Spleen (tissue), 11 donors: Measurements from ENCODE around the gene MNS1. TPM values are rescaled to one million over a fixed set of nuclear protein-coding genes. Genes with fewer than 3 reads are reported as not detected.
"Not testable (repeated sequence)": the region's sequence is repeated elsewhere in the genome, so short reads cannot be mapped to it uniquely, and the experiment has no call there.

ENCODE experiments used
- DNase-seq: peaks from one replicate; pipeline ENCODE4 v3.0.0-alpha.2; 2020
- H3K27ac ChIP-seq, 8 donors: fragments of 200-600 bp; sonication (generic) in 7 of 8; 1 replicate in 4 of 8; 2 replicates in 4 of 8; pipeline versions ENCODE4 v1.5.0 to v1.8.0; 2016 to 2021; ENCODE audit warnings: inconsistent platforms in 4 of 8, mild to moderate bottlenecking in 4 of 8, moderate library complexity in 1 of 8
- H3K27me3 ChIP-seq, 7 donors: fragments of 200-600 bp; sonication (generic) in 6 of 7; replicated peaks in 1 of 7; 1 replicate in 4 of 7; 2 replicates in 3 of 7; pipeline versions ENCODE4 v1.5.0 to v1.8.0; 2016 to 2021; ENCODE audit warnings: inconsistent platforms in 3 of 7, mild to moderate bottlenecking in 1 of 7
- H3K36me3 ChIP-seq, 6 donors: fragments of 200-600 bp; sonication (generic) in 5 of 6; 1 replicate in 4 of 6; 2 replicates in 2 of 6; pipeline versions ENCODE4 v1.5.0 to v1.8.0; 2016 to 2021; ENCODE audit warnings: inconsistent platforms in 2 of 6
- H3K4me1 ChIP-seq, 6 donors: fragments of 200-600 bp; sonication (generic) in 5 of 6; 1 replicate in 3 of 6; 2 replicates in 3 of 6; pipeline versions ENCODE4 v1.5.0 to v1.8.0; 2016 to 2021; ENCODE audit warnings: inconsistent platforms in 3 of 6
- H3K4me3 ChIP-seq, 8 donors: fragments of 200-600 bp; sonication (generic) in 7 of 8; 1 replicate in 4 of 8; 2 replicates in 4 of 8; pipeline versions ENCODE4 v1.5.0 to v1.8.0; 2016 to 2021; ENCODE audit warnings: inconsistent platforms in 4 of 8, mild to moderate bottlenecking in 4 of 8, moderate library complexity in 2 of 8
- H3K9me3 ChIP-seq, 8 donors: fragments of 200-600 bp; sonication (generic) in 7 of 8; 1 replicate in 4 of 8; 2 replicates in 4 of 8; pipeline versions ENCODE4 v1.5.0 to v1.8.0; 2016 to 2021; ENCODE audit warnings: inconsistent platforms in 4 of 8
- CTCF ChIP-seq, 11 experiments: fragments of 200-600 bp in 7 of 11; fragments of 450-650 bp in 4 of 11; sonication (generic) in 4 of 11; IDR thresholded peaks in 8 of 11; conservative IDR thresholded peaks in 3 of 11; 1 replicate in 7 of 11; 2 replicates in 4 of 11; pipeline versions ENCODE4 v1.4.0 to v1.8.0; 2016 to 2021; ENCODE audit warnings: antibody characterized with exemption in 11 of 11, inconsistent platforms in 4 of 11, mild to moderate bottlenecking in 1 of 11
- POLR2A ChIP-seq, 3 donors: fragments of 450-650 bp; IDR thresholded peaks; one replicate each; pipeline ENCODE4 v1.5.1; 2017; ENCODE audit warnings: antibody characterized with exemption in 3 of 3, mild to moderate bottlenecking in 1 of 3
- POLR2AphosphoS5 ChIP-seq, 3 donors: sonication (generic); formaldehyde crosslinking; IDR thresholded peaks; one replicate each; pipeline ENCODE4 v1.5.1; 2017; ENCODE audit warnings: antibody characterized with exemption in 3 of 3
- WGBS, 5 donors: extraction: QIAGEN DNeasy Blood & Tissue Kit in 3 of 5; methylation state at CpG; one replicate each; pipeline versions ENCODE4 v1.1.5 to v1.1.7; 2013 to 2018; 5-methylcytosine and 5-hydroxymethylcytosine counted together
- intact Hi-C: fragments of 100-400 bp; cut with DNase I; formaldehyde crosslinking; loops from one replicate; pipeline ENCODE4 v1.15.0; 2023; ENCODE audit warnings: low total_unique reads
- polyA plus RNA-seq, 3 donors: library from polyadenylated mRNA; stranded (reverse); fragments of 200-250 nt; gene quantifications; one replicate each; pipeline ENCODE4 v1.2.1, GENCODE V29; 2013
- total RNA-seq, 7 donors: library from RNA; depleted of rRNA in 3 of 7; stranded (reverse); fragments of >200 nt in 3 of 7; fragmentation: NEBNext Ultra II Directional in 4 of 7; extraction: Animal tissue kit (Norgen Biotek cat#: 25700) in 4 of 7; gene quantifications; one replicate each; pipeline versions ENCODE4 v1.1.0 to v1.2.1, GENCODE V29; 2016 to 2021
- donor health status: healthy with polysubstance abuse.
- donor health status: DM: no; HTN: no; CAD: no; lungs with moderate emphysema.
- donor health status: DM: no; HTN: no; CAD: no.
- donor health status: Bipolar disorder and iron deficiency.
- donor health status: healthy.
- donor health status: DM: no; HTN: no; CAD: no.
- donor health status: DM: yes; HTN: yes; CAD: no.

Gene MNS1
- total and polyA plus RNA-seq, 10 donors = 0.56 to 2.0 (median 0.98) TPM; not detected in 1

GRCh38 chr15:56428821-56429458, 36.0 kb downstream of the MNS1 start:
- TF ChIP-seq POLR2A (IDR thresholded peaks at IDR 0.05) (no peak), CTCF (IDR thresholded peaks at IDR 0.05 in 8 of 11, conservative IDR thresholded peaks at IDR 0.05 in 3 of 11) (peak in 8 of 11 experiments; percentile 22 to 49 (median 40))
- Histone ChIP-seq H3K4me3 (no peak overlapping the region), H3K4me1 (no peaks in the 10 kb centered on the region), H3K9me3 (peaks cover 0 to 18% (median 10%) of the 10 kb centered on the region in 8 donors), H3K27ac (no peak overlapping the region), H3K27me3 (no peaks in the 10 kb centered on the region), H3K36me3 (peaks cover 0 to 6% (median 0%) of the 10 kb centered on the region in 6 donors)
- intact Hi-C loops = loop anchor here (10.0 kb wide), 1 partner anchor 784 kb away; no protein-coding TSS in a partner anchor
- no peak for DNase-seq
- WGBS, 5 donors = 24 to 38% (median 29%) methylated on average over 2 of the region's 2 CpGs

- no peak overlapping the region for H3K4me3 ChIP-seq
- H3K27ac ChIP-seq = no peak overlapping the region
- no peaks in the 10 kb centered on the region for H3K27me3 ChIP-seq
- no peaks in the 10 kb centered on the region for H3K4me1 ChIP-seq
- TF ChIP-seq POLR2AphosphoS5 (IDR thresholded peaks at IDR 0.05) (no peak), CTCF (IDR thresholded peaks at IDR 0.05 in 8 of 11, conservative IDR thresholded peaks at IDR 0.05 in 3 of 11) (no peak), POLR2A (IDR thresholded peaks at IDR 0.05) (no peak)
- peaks cover 0 to 18% (median 10%) of the 10 kb centered on the region in 8 donors for H3K9me3 ChIP-seq
- H3K36me3 ChIP-seq = peaks cover 0 to 6% (median 0%) of the 10 kb centered on the region in 6 donors
- 90 to 100% (median 97%) methylated on average over 1 of the region's 1 CpG for WGBS, 5 donors
- no peak for DNase-seq
- intact Hi-C loops = loop anchor here (10.0 kb wide), 1 partner anchor 781 kb away; no protein-coding TSS in a partner anchor
Measured at GRCh38 chr15:56425976-56426375, 39.0 kb downstream of the MNS1 start.

GRCh38 chr15:56425276-56425675, 39.7 kb downstream of the MNS1 start:
- Histone ChIP-seq H3K36me3 (peaks cover 0 to 6% (median 0%) of the 10 kb centered on the region in 6 donors), H3K9me3 (peaks cover 0 to 18% (median 10%) of the 10 kb centered on the region in 8 donors), H3K27me3 (no peaks in the 10 kb centered on the region), H3K4me3 (no peak overlapping the region), H3K27ac (no peak overlapping the region), H3K4me1 (no peaks in the 10 kb centered on the region)
- TF ChIP-seq CTCF (IDR thresholded peaks at IDR 0.05 in 8 of 11, conservative IDR thresholded peaks at IDR 0.05 in 3 of 11) = no peak
- intact Hi-C loops = loop anchor here (10.0 kb wide), 1 partner anchor 780 kb away; no protein-coding TSS in a partner anchor
- no peak for DNase-seq

- H3K9me3 ChIP-seq, DNase-seq, intact Hi-C loops, H3K27ac ChIP-seq, H3K36me3 ChIP-seq, H3K4me3 ChIP-seq, H3K4me1 ChIP-seq, H3K27me3 ChIP-seq: not testable (repeated sequence)
- WGBS, 5 donors = 83 to 100% (median 90%) methylated on average over 1 of the region's 1 CpG
Measured at GRCh38 chr15:56413114-56413733, 51.7 kb downstream of the MNS1 start.
